Measurements from ENCODE around the gene GMPPA. TPM values are rescaled to one million over a fixed set of nuclear protein-coding genes. Genes with fewer than 3 reads are reported as not detected.

GMPPA gene
- total and polyA plus RNA-seq, 9 of the 15 experiments (the other 6 are each of a cell fraction or from before 2014, with no cell fraction given): 7.0 to 101 (median 66.7) TPM

- TF ChIP-seq NFXL1 (CRISPR knock-in tag; IDR thresholded peaks at IDR 0.05) (no peak), ZBTB7A (IDR thresholded peaks at IDR 0.05; ENCODE audit: borderline replicate concordance, control insufficient read depth, low read depth, low read length) (peak; percentile 78), CHD1 (IDR thresholded peaks at IDR 0.05; ENCODE audit: low read length) (no peak), NR2C2 (CRISPR knock-in tag; IDR thresholded peaks at IDR 0.05) (no peak), NR2C2 (tag; IDR thresholded peaks at IDR 0.05) (no peak; the same call in none of the 2 replicates), ZBTB9 (CRISPR knock-in tag; IDR thresholded peaks at IDR 0.05) (peak; percentile 70), FOXA1 (IDR thresholded peaks at IDR 0.05; ENCODE audit: borderline replicate concordance) (no peak), CTBP1 (IDR thresholded peaks at IDR 0.05; ENCODE audit: borderline replicate concordance) (no peak), CHD7 (IDR thresholded peaks at IDR 0.05; ENCODE audit: low read depth, low read length) (no peak), MIER1 (IDR thresholded peaks at IDR 0.05; ENCODE audit: low read depth) (no peak), MAX (CRISPR knock-in tag; IDR thresholded peaks at IDR 0.05) (no peak; the same call in 1 of the 2 replicates), POU5F1 (IDR thresholded peaks at IDR 0.05; ENCODE audit: borderline replicate concordance, low read depth, low read length, partially characterized antibody) (no peak)
These were observed 23.7 kb downstream of the GMPPA start (continued) for GRCh38 chr2:219522111-219523030.

All from K562 (cell line).